Hepatic stellate cell (primary cell): ENCODE data around the gene ASB2.

ENCODE experiments used
- DNase-seq: peaks from one replicate; pipeline ENCODE4 v3.0.0; 2011; ENCODE audit warnings: low spot score

ASB2 gene

DNA sequence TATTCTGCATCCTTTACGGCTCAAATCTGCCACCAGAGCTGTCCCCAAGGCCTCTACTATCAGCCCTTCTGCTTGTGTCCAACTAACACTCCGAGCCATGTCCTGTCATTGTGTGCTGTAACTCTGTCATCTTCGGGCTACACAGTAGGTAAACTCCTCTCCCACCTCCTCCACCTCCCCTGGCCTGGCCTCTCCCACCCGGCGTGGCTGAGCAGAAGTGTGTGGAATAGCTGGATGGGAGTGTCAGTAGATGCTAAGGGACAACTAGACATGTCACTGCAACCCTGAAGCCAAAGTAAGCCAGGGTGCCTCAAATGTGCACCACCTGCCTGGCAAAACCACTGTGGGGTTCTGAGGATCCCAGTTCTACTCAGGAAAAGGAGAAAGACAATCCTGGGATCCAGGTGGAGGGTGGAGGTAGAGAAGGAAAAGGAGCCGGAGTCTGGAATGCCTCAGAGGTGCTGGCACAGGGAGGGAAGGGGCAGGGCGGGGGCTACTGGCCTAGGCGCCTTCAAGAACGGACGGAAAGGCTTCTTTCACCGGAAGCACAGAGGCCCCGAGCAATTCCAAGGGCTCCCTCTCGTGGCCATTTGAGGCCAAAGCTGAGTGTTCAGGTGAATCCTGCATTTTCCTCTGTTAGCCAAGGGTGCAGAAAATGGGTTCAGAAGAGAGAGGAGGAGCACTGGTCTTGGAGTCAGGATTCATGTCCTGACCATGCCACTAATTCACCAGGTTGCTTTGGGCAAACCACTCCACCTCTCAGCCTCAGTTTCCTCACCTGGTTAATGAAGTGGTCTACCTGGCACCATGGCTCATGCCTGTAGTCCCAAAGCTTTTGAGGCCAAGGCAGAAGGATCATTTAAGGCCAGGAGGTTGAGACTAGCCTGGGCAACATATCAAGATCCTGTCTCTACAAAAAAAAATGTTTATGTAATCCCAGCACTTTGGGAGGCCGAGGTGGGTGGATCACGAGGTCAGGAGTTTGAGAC lies 69.7 kb downstream of the ASB2 start:
- peak; percentile 64 for DNase-seq

DNA sequence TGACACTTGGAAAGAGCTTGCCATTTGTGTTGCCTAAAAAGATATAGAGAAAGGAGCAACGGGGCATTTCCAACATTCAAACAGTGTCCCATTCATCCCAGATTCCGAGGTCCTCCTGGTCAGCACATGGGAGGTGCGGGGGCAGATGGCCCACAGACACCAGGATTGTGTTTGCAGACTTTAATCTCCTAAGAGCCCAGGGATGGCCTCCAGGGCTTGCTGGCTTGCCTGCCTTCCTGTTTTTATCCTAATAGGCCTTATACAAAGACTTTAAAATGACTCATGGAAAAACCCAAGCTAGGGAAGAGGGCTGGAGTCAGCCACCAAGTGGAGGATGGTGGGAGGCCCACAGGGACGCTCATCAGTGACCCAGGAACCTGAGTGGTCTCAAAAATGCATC lies 70.7 kb downstream of the ASB2 start:
- DNase-seq = no peak

- peak; percentile 31 for DNase-seq
Observed at GRCh38 chr14:93903342-93904184, 72.8 kb downstream of the ASB2 start.

DNA sequence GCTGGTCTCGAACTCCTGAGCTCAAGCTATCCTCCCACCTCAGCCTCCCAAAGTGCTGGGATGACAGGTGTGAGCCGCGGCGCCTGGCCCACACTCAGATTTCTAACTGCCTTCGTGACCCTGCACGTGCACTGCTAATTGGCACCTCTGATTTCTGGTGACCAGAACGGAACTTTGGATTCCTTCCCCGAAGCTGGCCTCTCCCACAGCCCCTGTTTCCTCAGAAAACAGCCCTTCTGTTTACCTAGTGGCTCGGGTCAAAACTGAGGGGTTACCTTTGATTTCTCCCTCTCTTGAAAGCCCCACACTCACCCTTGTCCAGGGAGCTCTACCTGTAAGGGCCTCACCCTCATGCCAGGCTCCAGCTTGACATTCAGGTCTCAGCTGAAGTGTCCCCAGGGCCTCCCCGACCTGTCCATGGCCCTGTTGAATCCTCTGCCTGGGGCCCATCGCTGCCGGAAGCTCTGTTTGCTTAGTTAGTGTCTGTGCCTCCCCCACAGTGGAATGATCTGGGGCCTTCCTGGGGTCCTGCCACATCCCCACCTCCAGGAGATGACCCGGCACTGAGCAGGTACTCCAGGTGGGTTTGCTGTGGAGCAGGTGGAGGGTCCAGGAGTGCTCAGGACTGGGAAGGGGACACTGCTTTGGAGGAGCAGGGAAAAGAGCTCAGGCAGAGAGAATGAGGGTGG lies 73.6 kb downstream of the ASB2 start:
- no peak for DNase-seq

DNA sequence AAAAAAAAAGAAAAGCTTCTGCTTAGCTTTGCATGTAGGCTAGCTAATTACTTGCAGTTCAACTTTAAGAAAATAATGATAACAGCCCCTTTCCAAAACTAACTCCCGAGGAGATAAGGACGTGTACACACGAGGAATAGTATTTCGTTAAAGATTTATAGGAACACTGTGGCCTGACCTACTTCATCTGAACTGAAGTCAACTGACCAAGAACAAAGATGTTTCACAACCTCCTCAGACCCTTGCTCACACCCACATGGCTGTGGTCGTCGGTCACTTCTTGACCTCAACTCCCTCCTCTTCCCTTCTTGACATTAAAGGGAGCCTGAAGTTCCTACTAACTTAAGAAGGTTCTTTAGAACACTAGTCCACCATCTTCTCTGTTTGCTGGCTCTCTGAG lies 74.6 kb downstream of the ASB2 start:
- DNase-seq = no peak

DNA sequence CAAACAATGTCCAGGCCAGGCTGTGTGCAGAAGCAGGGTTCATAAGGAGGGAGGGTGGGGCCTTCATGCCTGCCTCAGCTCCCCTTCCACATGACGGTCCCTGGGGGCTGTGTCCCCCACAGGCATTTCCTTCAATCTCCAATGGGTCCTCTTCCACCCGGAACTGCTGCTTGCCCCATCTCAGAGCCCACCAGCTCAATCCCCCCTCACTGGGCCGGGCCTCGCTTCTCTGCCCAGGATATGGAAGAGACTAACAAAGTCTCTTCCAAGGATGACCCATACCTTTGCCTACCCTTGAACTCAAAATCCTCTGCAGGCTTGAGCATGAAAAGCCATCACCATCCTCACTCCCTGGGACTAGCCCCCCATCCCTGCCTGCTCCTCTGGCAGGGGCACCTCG lies 77.6 kb downstream of the ASB2 start:
- DNase-seq = no peak

- no peak for DNase-seq
Observed at GRCh38 chr14:93898081-93898611, 78.2 kb downstream of the ASB2 start.

- DNase-seq = no peak
Observed at GRCh38 chr14:93897476-93897845, 78.9 kb downstream of the ASB2 start.

DNA sequence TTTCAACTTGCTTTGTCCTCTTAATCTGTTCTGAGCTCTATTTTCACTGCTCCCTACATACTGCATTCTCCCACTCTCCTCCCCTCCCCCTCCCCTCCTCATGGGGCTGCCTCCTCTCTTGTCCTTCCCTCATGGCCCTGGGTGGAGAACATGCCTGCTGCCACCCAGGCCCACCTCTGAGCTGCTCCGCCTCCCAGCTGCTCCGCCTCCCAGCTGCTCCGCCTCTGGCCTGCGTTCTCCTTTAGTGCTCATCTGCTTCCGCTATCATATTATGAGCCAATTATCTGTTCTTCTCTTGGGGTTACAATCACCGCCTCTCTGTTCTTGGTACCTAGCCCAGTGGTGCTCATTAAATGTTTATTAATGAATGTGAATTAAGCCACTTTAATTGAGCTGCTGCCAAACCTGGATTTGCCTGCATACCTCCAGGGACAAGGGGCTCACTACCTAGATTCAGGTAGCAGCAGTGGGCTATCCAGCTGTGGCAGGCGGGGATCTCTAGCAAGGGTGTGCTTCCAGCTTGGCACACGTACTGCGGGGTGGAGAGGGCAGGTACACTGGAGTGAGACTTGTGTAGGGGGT lies 81.3 kb downstream of the ASB2 start:
- DNase-seq = no peak

GRCh38 chr14:93893661-93894261 lies 82.6 kb downstream of the ASB2 start:
- no peak for DNase-seq

DNA sequence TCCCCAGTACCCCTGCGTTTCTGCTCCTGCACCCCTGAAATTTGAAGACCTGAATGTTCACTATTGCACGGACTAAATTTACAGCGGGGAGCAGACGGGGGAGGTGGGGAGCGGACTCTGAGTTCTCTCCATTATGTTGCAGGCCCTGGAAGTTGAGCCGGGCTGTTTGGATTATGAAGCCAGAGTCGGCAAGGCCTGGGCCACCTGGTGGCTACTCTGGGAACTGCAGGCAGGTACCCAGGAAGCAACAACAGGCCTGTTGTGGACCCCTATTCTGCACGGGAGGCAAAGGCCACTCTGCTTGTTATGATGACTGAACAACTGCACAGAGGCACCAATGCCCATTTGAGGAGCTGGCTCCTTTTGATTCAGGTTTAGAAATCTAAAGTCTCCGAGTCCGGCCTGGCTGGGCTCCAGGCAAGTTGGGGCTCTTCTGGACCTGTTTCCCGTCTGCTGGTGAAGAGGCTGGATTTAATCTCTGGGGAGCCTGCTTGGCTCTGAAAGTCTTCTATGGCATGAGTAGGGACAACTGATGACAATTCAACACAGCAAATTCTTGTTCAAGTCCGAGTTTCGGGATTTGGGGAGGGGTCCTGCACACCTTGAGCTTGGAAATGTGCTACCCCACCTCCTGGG lies 83.3 kb downstream of the ASB2 start:
- peak; percentile 66 for DNase-seq

- no peak for DNase-seq
Observed at GRCh38 chr14:93892505-93892839, 83.9 kb downstream of the ASB2 start.

DNA sequence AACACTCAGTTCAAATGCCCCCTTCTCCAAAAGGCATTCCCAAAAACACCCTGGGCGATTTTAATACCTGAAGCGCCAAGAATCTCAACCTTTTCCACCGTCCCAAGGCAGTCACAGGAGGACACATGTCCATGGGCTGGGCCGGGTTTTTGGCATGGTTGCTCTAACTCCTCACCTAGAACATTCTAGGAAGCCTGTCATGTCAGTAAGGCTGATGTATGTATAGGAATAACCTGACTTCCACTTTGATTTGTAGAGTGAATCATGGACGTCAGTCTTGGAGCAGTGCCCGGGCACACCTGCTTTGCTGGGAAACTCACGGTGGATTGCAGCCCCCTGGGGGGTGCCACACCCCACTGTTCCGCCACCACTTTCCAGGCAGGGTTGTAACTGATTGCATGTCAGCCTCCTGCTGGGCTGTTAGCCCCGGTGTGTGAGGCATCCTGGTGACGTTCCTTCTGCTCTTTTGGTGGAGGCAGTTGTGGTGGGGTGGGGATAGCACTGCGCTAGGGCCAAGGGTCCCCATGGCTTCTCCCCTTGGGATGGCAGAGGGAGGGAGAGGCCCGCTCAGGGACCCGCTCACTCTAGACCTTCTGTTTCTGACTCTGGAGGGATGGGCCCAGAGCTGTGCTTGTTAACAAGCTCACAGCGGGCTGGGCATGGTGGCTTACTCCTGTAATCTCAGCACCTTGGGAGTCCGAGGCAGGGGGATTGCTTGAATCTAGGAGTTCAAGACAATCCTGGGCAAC lies 84.4 kb downstream of the ASB2 start:
- DNase-seq = no peak

- DNase-seq = no peak
Observed at GRCh38 chr14:93889739-93890483, 86.5 kb downstream of the ASB2 start.

GRCh38 chr14:93888995-93889394 lies 87.4 kb downstream of the ASB2 start:
- DNase-seq = no peak

DNA sequence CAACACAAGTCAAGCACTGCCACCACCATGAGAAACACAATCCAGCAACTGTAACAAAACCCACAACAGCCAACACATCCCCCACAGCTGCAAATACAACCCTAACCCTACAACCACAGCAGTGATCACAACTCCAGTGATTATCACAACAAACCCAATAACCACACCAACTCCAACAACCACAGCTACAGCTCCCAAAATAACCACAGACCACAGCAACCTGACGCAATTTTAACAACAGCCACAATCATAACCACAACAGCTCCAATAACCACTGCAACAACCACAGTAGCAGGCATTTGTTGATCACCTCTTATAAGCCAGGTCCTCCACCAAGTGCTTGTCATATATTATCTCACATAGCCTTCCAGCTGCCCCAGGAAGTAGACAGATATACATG lies 91.4 kb downstream of the ASB2 start:
- DNase-seq = no peak
